Erythroblast (primary cell): ENCODE data around the gene TTC32.
A peak's percentile ranks its signal among the peaks of the same experiment; 100 is the strongest.

ENCODE experiments used
- DNase-seq, 2 experiments: peaks; one replicate each; lab custom pipeline; 2025; lab: John Stamatoyannopoulos, UW
- GATA1 ChIP-seq: IDR thresholded peaks from 2 replicates; pipeline ENCODE4 v1.6.1; 2011; ENCODE audit warnings: low read depth, mild to moderate bottlenecking, control low read depth, low read length, moderate library complexity
- POLR2A ChIP-seq: IDR thresholded peaks from 2 replicates; pipeline ENCODE4 v1.6.1; 2011; ENCODE audit warnings: mild to moderate bottlenecking, low read length

The TTC32 gene

GRCh38 chr2:19916385-19916950 lies 14.7 kb upstream of the TTC32 start:
- no peak for DNase-seq
- TF ChIP-seq GATA1: no peak
- TF ChIP-seq POLR2A: no peak

GRCh38 chr2:19914266-19914975 lies 12.6 kb upstream of the TTC32 start:
- TF ChIP-seq POLR2A (no peak), GATA1 (no peak)
- DNase-seq: no peak

- TF ChIP-seq POLR2A (no peak), GATA1 (no peak)
- DNase-seq: no peak
Measured at GRCh38 chr2:19911808-19912509, 10.2 kb upstream of the TTC32 start.

GRCh38 chr2:19902216-19902740 lies 495 bp upstream of the TTC32 start:
- peak; percentile 66 to 79 for DNase-seq
- peak; percentile 7 for TF ChIP-seq POLR2A
- TF ChIP-seq GATA1: no peak

- DNase-seq: peak; percentile 67 to 82
- no peak for TF ChIP-seq GATA1
- TF ChIP-seq POLR2A: no peak
Measured at GRCh38 chr2:19900931-19901441, 797 bp downstream of the TTC32 start.

DNA sequence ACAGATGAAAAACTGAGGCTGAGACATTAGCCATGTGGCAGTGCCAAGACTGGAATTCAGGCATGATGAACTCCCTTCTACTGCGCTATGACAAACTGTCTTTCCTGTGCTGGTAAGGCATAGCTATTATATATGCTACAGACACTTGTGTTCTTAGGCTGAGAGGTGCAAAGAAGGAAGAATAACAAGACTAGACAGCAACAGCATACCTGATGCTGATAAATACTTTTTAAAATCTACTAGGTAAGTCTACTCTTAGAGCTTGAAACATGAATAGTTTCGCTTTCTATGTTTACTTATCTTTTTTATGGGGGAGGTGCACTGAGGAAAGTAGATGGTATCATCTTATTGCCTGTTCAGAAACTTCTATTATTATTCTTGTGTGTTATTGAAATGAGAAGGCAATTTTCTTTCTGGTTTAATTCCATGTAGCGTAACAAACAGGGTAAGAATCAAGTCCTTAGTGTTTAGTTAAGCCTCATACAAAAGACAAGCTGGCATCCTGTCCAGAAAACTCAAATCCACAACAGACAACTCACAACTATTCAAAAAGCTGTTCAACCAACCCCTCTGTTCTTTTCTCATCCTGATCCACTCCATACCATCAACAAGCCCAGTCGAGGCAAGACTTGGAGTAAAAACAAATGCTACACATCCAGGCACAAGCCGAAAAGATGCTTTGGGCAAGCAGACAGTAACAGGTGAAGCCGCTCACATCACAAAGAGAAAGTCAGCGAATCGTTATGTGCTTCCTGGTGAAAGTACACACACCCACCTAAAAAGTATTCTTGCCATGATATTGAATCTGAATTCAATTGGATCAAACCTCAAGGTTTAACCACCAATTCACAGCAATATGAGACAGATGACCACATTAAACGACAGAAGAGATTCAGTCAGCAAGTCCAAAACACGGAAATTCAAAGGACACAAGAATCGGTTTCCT lies 1.5 kb downstream of the TTC32 start:
- DNase-seq: peak; percentile 62 to 67
- TF ChIP-seq POLR2A: no peak
- TF ChIP-seq GATA1: no peak

- DNase-seq: peak in 1 of 2 experiments; percentile 25
- TF ChIP-seq POLR2A (no peak), GATA1 (no peak)
Measured at GRCh38 chr2:19898592-19899329, 3.0 kb downstream of the TTC32 start.

GRCh38 chr2:19897623-19898245 lies 4.0 kb downstream of the TTC32 start:
- DNase-seq: peak in 1 of 2 experiments; percentile 27
- TF ChIP-seq POLR2A (no peak), GATA1 (no peak)

GRCh38 chr2:19895535-19895934 lies 6.2 kb downstream of the TTC32 start:
- TF ChIP-seq GATA1 (no peak), POLR2A (peak; percentile 32)
- peak; percentile 39 to 52 for DNase-seq

GRCh38 chr2:19894134-19894792 lies 7.5 kb downstream of the TTC32 start:
- TF ChIP-seq POLR2A (no peak), GATA1 (no peak)

DNA sequence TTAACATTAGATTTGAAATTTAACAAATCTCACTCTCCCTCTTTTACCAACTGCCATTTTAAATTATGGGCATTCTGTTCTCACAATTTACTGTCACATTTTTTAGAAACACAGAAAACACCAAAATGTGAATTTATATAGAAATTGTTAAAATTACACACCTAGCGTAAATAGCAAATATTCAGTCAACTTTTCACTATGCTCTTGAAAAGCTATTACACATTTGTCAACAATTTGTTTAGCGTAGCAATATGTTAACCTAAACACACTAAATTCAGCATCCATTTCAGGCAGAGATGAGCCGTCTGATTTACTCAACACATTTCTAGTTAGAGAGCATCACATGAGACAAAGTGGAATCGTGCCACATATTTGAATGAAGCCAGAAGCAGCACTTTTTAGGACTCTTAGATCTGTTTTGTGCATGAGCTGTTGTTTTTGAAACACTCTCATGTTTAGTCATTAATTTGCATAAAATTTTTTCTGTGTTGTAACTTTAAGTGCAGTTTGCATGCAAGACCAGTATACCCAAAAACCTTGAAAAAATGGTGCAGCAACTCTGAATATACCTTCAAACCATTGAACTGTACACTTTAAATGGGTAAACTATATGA lies 8.2 kb downstream of the TTC32 start:
- TF ChIP-seq GATA1 (no peak), POLR2A (no peak)
- DNase-seq: no peak

More at GRCh38 chr2:19894134-19894792, 7.5 kb downstream of the TTC32 start:
- DNase-seq: no peak

DNA sequence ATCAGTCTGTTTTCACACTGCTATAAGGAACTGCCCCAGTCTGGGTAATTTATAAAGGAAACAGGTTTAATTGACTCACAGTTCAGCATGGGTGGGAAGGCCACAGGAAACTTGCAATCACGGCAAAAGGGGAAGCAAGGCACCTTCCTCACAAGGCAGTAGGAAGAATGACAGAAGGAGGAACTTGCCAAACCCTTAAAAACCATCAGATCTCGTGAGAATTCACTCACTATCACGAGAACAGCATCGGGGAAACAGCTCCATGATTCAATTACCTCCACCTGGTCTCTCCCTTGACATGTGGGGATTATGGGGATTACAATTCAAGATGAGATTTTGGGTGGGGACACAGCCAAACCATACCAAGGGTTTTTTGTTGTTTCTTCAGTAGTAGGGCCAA lies 9.8 kb downstream of the TTC32 start:
- DNase-seq: peak; percentile 9 to 11
